ENCODE data around the gene SCART1. TPM values are rescaled to one million over a fixed set of nuclear protein-coding genes. Genes with fewer than 3 reads are reported as not detected.
"Not testable (repeated sequence)": the region's sequence is repeated elsewhere in the genome, so short reads cannot be mapped to it uniquely, and the experiment has no call there.

Gene SCART1
- total RNA-seq, 1 experiment from 2014 or later, result 3.7 TPM

DNA sequence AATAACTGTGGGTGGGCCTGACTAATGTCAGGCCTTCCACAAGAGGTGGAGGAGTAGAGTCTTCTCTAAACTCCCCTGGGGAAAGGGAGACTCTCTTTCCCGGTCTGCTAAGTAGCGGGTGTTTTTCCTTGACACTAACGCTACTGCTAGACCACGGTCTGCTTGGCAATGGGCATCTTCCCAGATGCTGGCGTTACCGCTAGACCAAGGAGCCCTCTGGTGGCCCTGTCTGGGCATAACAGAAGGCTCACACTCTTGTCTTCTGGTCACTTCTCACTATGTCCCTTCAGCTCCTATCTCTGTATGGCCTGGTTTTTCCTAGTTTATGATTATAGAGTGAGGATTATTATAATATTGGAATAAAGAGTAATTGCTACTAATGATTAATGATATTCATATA is 43.6 kb downstream of the SCART1 start:
- H3K36me3 ChIP-seq (ENCODE audit: control insufficient read depth in 1 of 2, insufficient read depth in 2 of 2, low read length in 2 of 2); H4K20me1 ChIP-seq (ENCODE audit: insufficient read depth); ATAC-seq; H3K9ac ChIP-seq (ENCODE audit: low read length); H3K4me1 ChIP-seq (ENCODE audit: control insufficient read depth in 1 of 2, insufficient read depth in 2 of 2, low read length in 2 of 2); H3K79me2 ChIP-seq (ENCODE audit: insufficient read depth, low read length); H3K27ac ChIP-seq (ENCODE audit: low read depth, low read length); H3K9me3 ChIP-seq (ENCODE audit: control insufficient read depth in 1 of 2, insufficient read depth in 1 of 2, low read depth in 1 of 2, low read length in 2 of 2); intact Hi-C loops (cut with micrococcal nuclease); POLR2A ChIA-PET; H3K9me2 ChIP-seq (ENCODE audit: insufficient read depth); H3K4me2 ChIP-seq (ENCODE audit: low read length); BruUV-seq (replicated peaks); H3K27me3 ChIP-seq (ENCODE audit: insufficient read depth, low read length); H3K4me3 ChIP-seq (replicated peaks in 1 of 2; ENCODE audit: low read depth in 1 of 2, low read length in 2 of 2); H2AFZ ChIP-seq (ENCODE audit: low read depth, low read length, poor library complexity, severe bottlenecking); DNase-seq (ENCODE audit: low read depth, low spot score); RAD21 ChIA-PET (ENCODE audit: low non-redundant PET in 1 of 2, low total read pairs in 2 of 2, uncharacterized antibody in 2 of 2, unreplicated experiment in 2 of 2): not testable (repeated sequence)
- CTCF ChIA-PET, result interaction anchor here (1.2 kb wide), 1 partner anchor 168 kb away, joined by 3 read pairs; no protein-coding TSS in a partner anchor
- TF ChIP-seq RAD21 (IDR thresholded peaks at IDR 0.05; ENCODE audit: low read depth), result peak; percentile 29; the same call in 1 of the 2 replicates
- peak in 2 of 3 experiments; percentile 5 to 17; a peak in 2 of 6 replicates for TF ChIP-seq CTCF (IDR thresholded peaks at IDR 0.05 in 2 of 3, conservative IDR thresholded peaks at IDR 0.05 in 1 of 3; ENCODE audit: borderline replicate concordance in 1 of 3, insufficient read depth in 1 of 3, low read depth in 2 of 3, low read length in 2 of 3)

- H3K36me3 ChIP-seq (ENCODE audit: control insufficient read depth in 1 of 2, insufficient read depth in 2 of 2, low read length in 2 of 2); intact Hi-C loops (cut with micrococcal nuclease); RAD21 ChIA-PET (ENCODE audit: low non-redundant PET in 1 of 2, low total read pairs in 2 of 2, uncharacterized antibody in 2 of 2, unreplicated experiment in 2 of 2); H3K9ac ChIP-seq (ENCODE audit: low read length); CTCF ChIA-PET; BruUV-seq (replicated peaks); POLR2A ChIA-PET; DNase-seq (ENCODE audit: low read depth, low spot score); H3K4me3 ChIP-seq (replicated peaks in 1 of 2; ENCODE audit: low read depth in 1 of 2, low read length in 2 of 2); H3K79me2 ChIP-seq (ENCODE audit: insufficient read depth, low read length); ATAC-seq; H4K20me1 ChIP-seq (ENCODE audit: insufficient read depth); H2AFZ ChIP-seq (ENCODE audit: low read depth, low read length, poor library complexity, severe bottlenecking); H3K9me3 ChIP-seq (ENCODE audit: control insufficient read depth in 1 of 2, insufficient read depth in 1 of 2, low read depth in 1 of 2, low read length in 2 of 2); H3K27me3 ChIP-seq (ENCODE audit: insufficient read depth, low read length); H3K27ac ChIP-seq (ENCODE audit: low read depth, low read length); H3K4me1 ChIP-seq (ENCODE audit: control insufficient read depth in 1 of 2, insufficient read depth in 2 of 2, low read length in 2 of 2); H3K4me2 ChIP-seq (ENCODE audit: low read length); H3K9me2 ChIP-seq (ENCODE audit: insufficient read depth): not testable (repeated sequence)
These were observed 45.4 kb downstream of the SCART1 start for GRCh38 chr10:133499176-133499575.

GRCh38 chr10:133500897-133501296 is 47.2 kb downstream of the SCART1 start:
- CTCF ChIA-PET, result not testable (repeated sequence)

More at GRCh38 chr10:133500897-133501296, 47.2 kb downstream of the SCART1 start:
- H3K9me3 ChIP-seq (ENCODE audit: control insufficient read depth in 1 of 2, insufficient read depth in 1 of 2, low read depth in 1 of 2, low read length in 2 of 2); RAD21 ChIA-PET (ENCODE audit: low non-redundant PET in 1 of 2, low total read pairs in 2 of 2, uncharacterized antibody in 2 of 2, unreplicated experiment in 2 of 2); H3K36me3 ChIP-seq (ENCODE audit: control insufficient read depth in 1 of 2, insufficient read depth in 2 of 2, low read length in 2 of 2); ATAC-seq; H3K27ac ChIP-seq (ENCODE audit: low read depth, low read length); intact Hi-C loops (cut with micrococcal nuclease); H3K4me1 ChIP-seq (ENCODE audit: control insufficient read depth in 1 of 2, insufficient read depth in 2 of 2, low read length in 2 of 2); H3K27me3 ChIP-seq (ENCODE audit: insufficient read depth, low read length); H4K20me1 ChIP-seq (ENCODE audit: insufficient read depth); H3K79me2 ChIP-seq (ENCODE audit: insufficient read depth, low read length); H3K4me2 ChIP-seq (ENCODE audit: low read length); H3K9ac ChIP-seq (ENCODE audit: low read length); POLR2A ChIA-PET; H3K9me2 ChIP-seq (ENCODE audit: insufficient read depth); H3K4me3 ChIP-seq (replicated peaks in 1 of 2; ENCODE audit: low read depth in 1 of 2, low read length in 2 of 2); H2AFZ ChIP-seq (ENCODE audit: low read depth, low read length, poor library complexity, severe bottlenecking); BruUV-seq (replicated peaks); DNase-seq (ENCODE audit: low read depth, low spot score): not testable (repeated sequence)

Data from HCT116 (cell line).